H9 (cell line): ENCODE measurements around the gene SIAH2. TPM values are rescaled to one million over a fixed set of nuclear protein-coding genes. Genes with fewer than 3 reads are reported as not detected.

Experiments used
- DNase-seq: peaks from one replicate; pipeline ENCODE4 v3.0.0-alpha.2; 2017
- H2AFZ ChIP-seq: one replicate; pipeline ENCODE4 v1.6.1; 2013; ENCODE audit warnings: mild to moderate bottlenecking, low read length, control low read depth, moderate library complexity
- H2AK5ac ChIP-seq: 2 replicates; pipeline ENCODE4 v1.6.1; 2013; ENCODE audit warnings: low read length, control low read depth, mixed read lengths; ENCODE audit not compliant: insufficient read length
- H2BK120ac ChIP-seq: one replicate; pipeline ENCODE4 v1.6.1; 2013; ENCODE audit warnings: low read depth, mild to moderate bottlenecking, low read length, control low read depth, inconsistent platforms; ENCODE audit not compliant: poor library complexity, severe bottlenecking
- H2BK12ac ChIP-seq: 2 replicates; pipeline ENCODE4 v1.6.1; 2013; ENCODE audit warnings: low read length, control low read depth, mixed read lengths, low read depth; ENCODE audit not compliant: insufficient read length
- H2BK15ac ChIP-seq: 2 replicates; pipeline ENCODE4 v1.6.1; 2013; ENCODE audit warnings: low read depth, low read length, control low read depth
- H2BK20ac ChIP-seq: one replicate; pipeline ENCODE4 v1.6.1; 2013; ENCODE audit warnings: low read depth, mild to moderate bottlenecking, low read length, control low read depth, inconsistent platforms; ENCODE audit not compliant: poor library complexity, severe bottlenecking
- H2BK5ac ChIP-seq: 2 replicates; pipeline ENCODE4 v1.6.1; 2013; ENCODE audit warnings: low read length, control low read depth, mixed read lengths; ENCODE audit not compliant: insufficient read length
- H3K14ac ChIP-seq: 2 replicates; pipeline ENCODE4 v1.6.1; 2013; ENCODE audit warnings: low read length, control low read depth; ENCODE audit not compliant: insufficient read depth
- H3K18ac ChIP-seq: 2 replicates; pipeline ENCODE4 v1.6.1; 2013; ENCODE audit warnings: low read depth, mild to moderate bottlenecking, mixed read lengths, low read length, control low read depth; ENCODE audit not compliant: insufficient read length
- H3K23ac ChIP-seq: 2 replicates; pipeline ENCODE4 v1.6.1; 2013; ENCODE audit warnings: low read length, control low read depth, mixed read lengths, low read depth; ENCODE audit not compliant: insufficient read length
- H3K23me2 ChIP-seq: 2 replicates; pipeline ENCODE4 v1.6.1; 2013; ENCODE audit warnings: low read depth, mild to moderate bottlenecking, mixed read lengths, low read length, control low read depth; ENCODE audit not compliant: insufficient read length, poor library complexity, severe bottlenecking
- H3K27ac ChIP-seq: 2 replicates; pipeline ENCODE4 v1.5.1; 2013; ENCODE audit warnings: low read length, control low read depth, mixed read lengths, low read depth; ENCODE audit not compliant: insufficient read length
- H3K27me3 ChIP-seq: 2 replicates; pipeline ENCODE4 v1.6.1; 2013; ENCODE audit warnings: low read length, control low read depth, inconsistent platforms; ENCODE audit not compliant: insufficient read depth
- H3K4ac ChIP-seq: 2 replicates; pipeline ENCODE4 v1.6.1; 2013; ENCODE audit warnings: low read depth, mild to moderate bottlenecking, control low read depth, inconsistent platforms, low read length, moderate library complexity
- H3K4me1 ChIP-seq: 2 replicates; pipeline ENCODE4 v1.6.1; 2013; ENCODE audit warnings: low read length, control low read depth, inconsistent platforms; ENCODE audit not compliant: insufficient read depth
- H3K4me2 ChIP-seq: 2 replicates; pipeline ENCODE4 v1.6.1; 2013; ENCODE audit warnings: low read length, control low read depth, mixed read lengths; ENCODE audit not compliant: insufficient read length, insufficient read depth
- H3K56ac ChIP-seq: 2 replicates; pipeline ENCODE4 v1.6.1; 2013; ENCODE audit warnings: low read depth, mild to moderate bottlenecking, mixed read lengths, low read length, control low read depth; ENCODE audit not compliant: insufficient read length
- H3K79me1 ChIP-seq: 2 replicates; pipeline ENCODE4 v1.6.1; 2013; ENCODE audit warnings: low read depth, mild to moderate bottlenecking, moderate library complexity, low read length, control low read depth, inconsistent platforms; ENCODE audit not compliant: insufficient read depth, poor library complexity, severe bottlenecking
- H3K79me2 ChIP-seq: 2 replicates; pipeline ENCODE4 v1.6.1; 2013; ENCODE audit warnings: low read length, control low read depth, inconsistent platforms; ENCODE audit not compliant: insufficient read depth
- H3K9ac ChIP-seq: 2 replicates; pipeline ENCODE4 v1.6.1; 2013; ENCODE audit warnings: low read length, control low read depth, mixed read lengths; ENCODE audit not compliant: insufficient read length; ENCODE audit errors: extremely low read depth
- H3K9me3 ChIP-seq: one replicate; pipeline ENCODE4 v1.6.1; 2013; ENCODE audit warnings: low read depth, low read length, inconsistent platforms; ENCODE audit not compliant: control insufficient read depth
- H3T11ph ChIP-seq: one replicate; pipeline ENCODE4 v1.6.1; 2013; ENCODE audit warnings: mild to moderate bottlenecking, low read length, control low read depth, inconsistent platforms
- H4K20me1 ChIP-seq: one replicate; pipeline ENCODE4 v1.6.1; 2013; ENCODE audit not compliant: control insufficient read depth, insufficient read length, insufficient read depth
- H4K5ac ChIP-seq: 2 replicates; pipeline ENCODE4 v1.6.1; 2013; ENCODE audit warnings: low read depth, mild to moderate bottlenecking, mixed read lengths, low read length, control low read depth; ENCODE audit not compliant: insufficient read length
- H4K8ac ChIP-seq: replicated peaks from 2 replicates; pipeline ENCODE4 v1.6.1; 2013; ENCODE audit warnings: low read length, control low read depth, mixed read lengths, low read depth; ENCODE audit not compliant: insufficient read length
- H4K91ac ChIP-seq: 2 replicates; pipeline ENCODE4 v1.6.1; 2013; ENCODE audit warnings: low read depth, mild to moderate bottlenecking, moderate library complexity, mixed read lengths, low read length, control low read depth; ENCODE audit not compliant: insufficient read length
- H3K27ac Mint-ChIP-seq, 3 experiments: 2 replicates in 2 of 3; 3 replicates in 1 of 3; pipeline ENCODE4 v1.8.0; 2020 to 2021; ENCODE audit warnings: mixed read lengths in 3 of 3, mild to moderate bottlenecking in 1 of 3, moderate library complexity in 1 of 3
- H3K27me3 Mint-ChIP-seq: 2 replicates; pipeline ENCODE4 v1.8.0; 2021; ENCODE audit warnings: low read depth, mild to moderate bottlenecking, moderate library complexity, mixed read lengths
- H3K36me3 Mint-ChIP-seq, 3 experiments: 2 replicates in 2 of 3; 3 replicates in 1 of 3; pipeline ENCODE4 v1.8.0; 2020 to 2021; ENCODE audit warnings: low read depth in 3 of 3, mixed read lengths in 3 of 3; ENCODE audit not compliant: insufficient read depth in 1 of 3
- H3K4me1 Mint-ChIP-seq, 2 experiments: 2 replicates each; pipeline ENCODE4 v1.8.0; 2020; ENCODE audit warnings: mixed read lengths in 2 of 2
- H3K4me3 Mint-ChIP-seq, 2 experiments: 2 replicates in 1 of 2; 3 replicates in 1 of 2; pipeline ENCODE4 v1.8.0; 2020 to 2021; ENCODE audit warnings: mild to moderate bottlenecking in 2 of 2, mixed read lengths in 2 of 2, moderate library complexity in 1 of 2
- H3K9me3 Mint-ChIP-seq, 2 experiments: 2 replicates in 1 of 2; 3 replicates in 1 of 2; pipeline ENCODE4 v1.8.0; 2020; ENCODE audit warnings: mild to moderate bottlenecking in 2 of 2, mixed read lengths in 2 of 2, moderate library complexity in 1 of 2
- WGBS: extraction: QIAGEN DNeasy Blood & Tissue Kit; methylation state at CpG from one replicate; pipeline ENCODE4 v1.1.7; 2013; ENCODE audit warnings: missing lambda C conversion rate, low lambda C conversion rate, mixed read lengths; ENCODE audit not compliant: insufficient read length; ENCODE audit errors: extremely low coverage; 5-methylcytosine and 5-hydroxymethylcytosine counted together
- total RNA-seq: library from RNA; stranded (reverse); gene quantifications from 2 replicates; pipeline ENCODE4 v1.2.1, GENCODE V29; 2021
- TF ChIP-seq, protein P1 (sequence below): fragments of 200-600 bp; sonication (generic); conservative IDR thresholded peaks from 3 replicates; pipeline ENCODE4 v1.8.0; 2021; ENCODE audit warnings: antibody characterized with exemption, mild to moderate bottlenecking

The SIAH2 gene
- total RNA-seq, 1 experiment from 2014 or later = 17.4 TPM

DNA sequence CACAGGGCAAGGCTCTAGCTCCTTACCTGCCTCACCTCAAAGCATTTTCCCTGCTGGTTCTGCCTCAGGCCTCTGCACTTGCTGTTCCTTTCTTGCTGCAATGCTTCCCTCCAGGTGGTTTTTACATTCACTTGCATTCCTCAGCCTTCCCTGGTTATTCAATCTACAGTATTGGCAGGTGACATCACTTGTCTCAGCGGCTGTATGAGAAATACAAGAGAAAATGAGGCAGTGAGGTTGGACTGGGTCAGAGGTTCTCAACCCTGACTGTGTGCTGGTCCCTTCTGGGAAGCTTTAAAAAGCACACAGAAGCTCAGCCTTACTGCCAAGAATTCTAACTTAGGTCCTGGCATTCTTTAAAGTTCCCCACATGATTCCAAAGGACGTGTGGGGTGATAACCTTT, 26.7 kb downstream of the SIAH2 start:
- Histone ChIP-seq H2AFZ (no peak overlapping the region), H3K79me2 (no peaks in the 10 kb centered on the region), H2BK15ac (no peak overlapping the region), H3K79me1 (no peaks in the 10 kb centered on the region), H3K27me3 (no peaks in the 10 kb centered on the region), H4K91ac (no peak overlapping the region), H3K4me2 (no peak overlapping the region), H3K18ac (no peak overlapping the region), H2BK12ac (no peak overlapping the region), H4K5ac (no peak overlapping the region), H3K9me3 (no peaks in the 10 kb centered on the region), H2AK5ac (no peak overlapping the region), H3K23me2 (no peaks in the 10 kb centered on the region), H3K14ac (no peak overlapping the region), H3K27ac (no peak overlapping the region), H4K8ac (no peak overlapping the region), H3T11ph (no peak overlapping the region), H2BK120ac (no peak overlapping the region), H3K56ac (no peak overlapping the region), H3K4ac (no peak overlapping the region), H2BK5ac (no peak overlapping the region), H4K20me1 (no peaks in the 10 kb centered on the region), H2BK20ac (no peak overlapping the region), H3K4me1 (0 out of 2 replicates have a peak, but pooled peaks cover 4% of the 10 kb centered on the region), H3K9ac (no peak overlapping the region), H3K23ac (no peak overlapping the region)
- Mint-ChIP-seq H3K4me3 (no peak overlapping the region), H3K27me3 (no peaks in the 10 kb centered on the region), H3K36me3 (no peaks in the 10 kb centered on the region), H3K9me3 (no peaks in the 10 kb centered on the region), H3K27ac (peak overlapping the region; percentile 16 to 86 (median 58); a peak in 3 of 7 replicates), H3K4me1 (peaks cover 41 to 57% of the 10 kb centered on the region in 2 experiments)
- WGBS = no CpG with 5 or more reads among the region's 2 CpGs
- DNase-seq = peak; percentile 65
- TF ChIP-seq, protein P1, sequence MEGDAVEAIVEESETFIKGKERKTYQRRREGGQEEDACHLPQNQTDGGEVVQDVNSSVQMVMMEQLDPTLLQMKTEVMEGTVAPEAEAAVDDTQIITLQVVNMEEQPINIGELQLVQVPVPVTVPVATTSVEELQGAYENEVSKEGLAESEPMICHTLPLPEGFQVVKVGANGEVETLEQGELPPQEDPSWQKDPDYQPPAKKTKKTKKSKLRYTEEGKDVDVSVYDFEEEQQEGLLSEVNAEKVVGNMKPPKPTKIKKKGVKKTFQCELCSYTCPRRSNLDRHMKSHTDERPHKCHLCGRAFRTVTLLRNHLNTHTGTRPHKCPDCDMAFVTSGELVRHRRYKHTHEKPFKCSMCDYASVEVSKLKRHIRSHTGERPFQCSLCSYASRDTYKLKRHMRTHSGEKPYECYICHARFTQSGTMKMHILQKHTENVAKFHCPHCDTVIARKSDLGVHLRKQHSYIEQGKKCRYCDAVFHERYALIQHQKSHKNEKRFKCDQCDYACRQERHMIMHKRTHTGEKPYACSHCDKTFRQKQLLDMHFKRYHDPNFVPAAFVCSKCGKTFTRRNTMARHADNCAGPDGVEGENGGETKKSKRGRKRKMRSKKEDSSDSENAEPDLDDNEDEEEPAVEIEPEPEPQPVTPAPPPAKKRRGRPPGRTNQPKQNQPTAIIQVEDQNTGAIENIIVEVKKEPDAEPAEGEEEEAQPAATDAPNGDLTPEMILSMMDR = no peak
